PC-9 (cell line): ENCODE data around the gene GREB1L.

Experiments used
- EZH2 ChIP-seq: fragments of 200-600 bp; sonication (generic); IDR thresholded peaks from 2 replicates; pipeline ENCODE4 v1.8.0; 2017; ENCODE audit warnings: antibody characterized with exemption, low read depth
- TF ChIP-seq, protein P1 (sequence below): fragments of 200-600 bp; sonication (generic); conservative IDR thresholded peaks from 2 replicates; pipeline ENCODE4 v1.6.1; 2017; ENCODE audit warnings: mixed run types, antibody characterized with exemption, mild to moderate bottlenecking, moderate library complexity

DNA sequence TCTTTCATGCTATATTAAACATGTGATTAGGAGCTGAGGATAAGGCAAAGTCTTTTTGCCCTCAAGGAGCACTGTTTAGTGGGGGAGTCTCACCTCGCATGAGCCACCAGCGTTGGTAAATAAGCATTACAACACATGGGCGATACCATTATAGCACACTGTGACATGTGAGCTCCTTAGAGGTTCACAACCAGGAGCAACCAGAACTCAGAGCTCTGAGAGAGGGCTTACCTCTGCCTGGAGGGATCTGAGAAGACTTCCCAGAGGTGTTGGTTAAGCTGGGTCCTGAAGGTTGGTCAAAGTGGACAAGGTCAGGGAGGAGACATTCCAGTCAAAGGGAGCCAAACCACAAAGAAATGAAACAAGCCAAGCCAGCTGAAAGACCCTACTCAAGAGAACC is 199.6 kb downstream of the GREB1L start:
- TF ChIP-seq, protein P1, sequence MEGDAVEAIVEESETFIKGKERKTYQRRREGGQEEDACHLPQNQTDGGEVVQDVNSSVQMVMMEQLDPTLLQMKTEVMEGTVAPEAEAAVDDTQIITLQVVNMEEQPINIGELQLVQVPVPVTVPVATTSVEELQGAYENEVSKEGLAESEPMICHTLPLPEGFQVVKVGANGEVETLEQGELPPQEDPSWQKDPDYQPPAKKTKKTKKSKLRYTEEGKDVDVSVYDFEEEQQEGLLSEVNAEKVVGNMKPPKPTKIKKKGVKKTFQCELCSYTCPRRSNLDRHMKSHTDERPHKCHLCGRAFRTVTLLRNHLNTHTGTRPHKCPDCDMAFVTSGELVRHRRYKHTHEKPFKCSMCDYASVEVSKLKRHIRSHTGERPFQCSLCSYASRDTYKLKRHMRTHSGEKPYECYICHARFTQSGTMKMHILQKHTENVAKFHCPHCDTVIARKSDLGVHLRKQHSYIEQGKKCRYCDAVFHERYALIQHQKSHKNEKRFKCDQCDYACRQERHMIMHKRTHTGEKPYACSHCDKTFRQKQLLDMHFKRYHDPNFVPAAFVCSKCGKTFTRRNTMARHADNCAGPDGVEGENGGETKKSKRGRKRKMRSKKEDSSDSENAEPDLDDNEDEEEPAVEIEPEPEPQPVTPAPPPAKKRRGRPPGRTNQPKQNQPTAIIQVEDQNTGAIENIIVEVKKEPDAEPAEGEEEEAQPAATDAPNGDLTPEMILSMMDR = no peak
- no peak for TF ChIP-seq EZH2
